Neural progenitor cell (in vitro differentiated cells): Measurements from ENCODE around the gene NEDD4L.

Source experiments
- CTCF ChIP-seq: fragments of 200-600 bp; sonication (generic); IDR thresholded peaks from 2 replicates; pipeline ENCODE4 v1.5.1; 2017; ENCODE audit warnings: antibody characterized with exemption, mild to moderate bottlenecking
- EZH2 ChIP-seq: fragments of 200-600 bp; sonication (generic); IDR thresholded peaks from 2 replicates; pipeline ENCODE4 v1.6.1; 2017; ENCODE audit warnings: antibody characterized with exemption, mild to moderate bottlenecking, moderate library complexity

GRCh38 chr18:58369616-58370015, 325.6 kb downstream of the NEDD4L start:
- TF ChIP-seq CTCF (no peak), EZH2 (no peak)
